Transverse colon (tissue), 4 donors: ENCODE data around the gene UNC13B. TPM values are rescaled to one million over a fixed set of nuclear protein-coding genes. Genes with fewer than 3 reads are reported as not detected.

Experiments used
- DNase-seq: peaks from one replicate; pipeline ENCODE4 v3.0.0-alpha.2; 2019
- H3K27ac ChIP-seq, 4 donors: fragments of 200-600 bp; sonication (generic); 2 replicates each; pipeline ENCODE4 v1.5.1; 2016 to 2018; ENCODE audit warnings: inconsistent platforms in 4 of 4
- H3K27me3 ChIP-seq: fragments of 200-600 bp; sonication (generic); 2 replicates; pipeline ENCODE4 v1.5.1; 2017; ENCODE audit warnings: inconsistent platforms
- H3K36me3 ChIP-seq, 4 donors: fragments of 200-600 bp; sonication (generic); 2 replicates each; pipeline ENCODE4 v1.5.1; 2017 to 2019; ENCODE audit warnings: inconsistent platforms in 4 of 4
- H3K4me1 ChIP-seq, 4 donors: fragments of 200-600 bp; sonication (generic); 2 replicates each; pipeline ENCODE4 v1.5.1; 2017 to 2020; ENCODE audit warnings: inconsistent platforms in 4 of 4
- H3K4me3 ChIP-seq, 4 donors: fragments of 200-600 bp; sonication (generic); 1 replicate in 1 of 4; 2 replicates in 3 of 4; pipeline versions ENCODE4 v1.5.1 to v1.6.1; 2017 to 2019; ENCODE audit warnings: inconsistent platforms in 4 of 4
- H3K9me3 ChIP-seq, 2 donors: fragments of 200-600 bp; sonication (generic); 2 replicates each; pipeline ENCODE4 v1.5.1; 2017 to 2019; ENCODE audit warnings: inconsistent platforms in 2 of 2
- EP300 ChIP-seq: sonication (generic); formaldehyde crosslinking; IDR thresholded peaks from one replicate; pipeline ENCODE4 v1.6.1; 2017; ENCODE audit warnings: antibody characterized with exemption, low read depth
- POLR2A ChIP-seq: fragments of 450-650 bp; IDR thresholded peaks from one replicate; pipeline ENCODE4 v1.6.1; 2016; ENCODE audit warnings: antibody characterized with exemption, mild to moderate bottlenecking, moderate library complexity
- POLR2AphosphoS5 ChIP-seq, 3 donors: sonication (generic); formaldehyde crosslinking; IDR thresholded peaks; one replicate each; pipeline ENCODE4 v1.6.1; 2016; ENCODE audit warnings: antibody characterized with exemption in 3 of 3
- WGBS, 2 donors: methylation state at CpG; one replicate each; pipeline ENCODE4 v1.1.5; 2018; ENCODE audit warnings: low coverage in 1 of 2; 5-methylcytosine and 5-hydroxymethylcytosine counted together
- in situ Hi-C, 4 donors: fragments of 200-750 bp; cut with MboI; loops; one replicate each; pipeline versions ENCODE4 v1.15.0 to v1.15.1; 2017; ENCODE audit warnings: low sequenced_read_pairs in 3 of 4, low pct_ligation_motif_present in 1 of 4, low pct_unique_long_range_greater_than_20kb in 1 of 4
- intact Hi-C: fragments of 100-400 bp; cut with DNase I; formaldehyde crosslinking; loops from one replicate; pipeline ENCODE4 v1.15.1; 2023; ENCODE audit warnings: low total_unique reads
- total RNA-seq, 4 donors: library from RNA; depleted of rRNA; stranded (reverse); fragments of >200 nt; gene quantifications; one replicate each; pipeline ENCODE4 v1.1.0, GENCODE V29; 2016
- TF ChIP-seq, protein P1 (sequence below), 5 experiments: fragments of 200-600 bp in 3 of 5; fragments of 450-650 bp in 2 of 5; sonication (generic) in 3 of 5; IDR thresholded peaks; 1 replicate in 2 of 5; 2 replicates in 3 of 5; pipeline ENCODE4 v1.5.1; 2016 to 2017; ENCODE audit warnings: antibody characterized with exemption in 5 of 5, inconsistent platforms in 3 of 5, mild to moderate bottlenecking in 2 of 5, moderate library complexity in 1 of 5

Gene UNC13B
- total RNA-seq, 4 donors from 2014 or later, result 52.1 to 67.0 (median 58.9) TPM

DNA sequence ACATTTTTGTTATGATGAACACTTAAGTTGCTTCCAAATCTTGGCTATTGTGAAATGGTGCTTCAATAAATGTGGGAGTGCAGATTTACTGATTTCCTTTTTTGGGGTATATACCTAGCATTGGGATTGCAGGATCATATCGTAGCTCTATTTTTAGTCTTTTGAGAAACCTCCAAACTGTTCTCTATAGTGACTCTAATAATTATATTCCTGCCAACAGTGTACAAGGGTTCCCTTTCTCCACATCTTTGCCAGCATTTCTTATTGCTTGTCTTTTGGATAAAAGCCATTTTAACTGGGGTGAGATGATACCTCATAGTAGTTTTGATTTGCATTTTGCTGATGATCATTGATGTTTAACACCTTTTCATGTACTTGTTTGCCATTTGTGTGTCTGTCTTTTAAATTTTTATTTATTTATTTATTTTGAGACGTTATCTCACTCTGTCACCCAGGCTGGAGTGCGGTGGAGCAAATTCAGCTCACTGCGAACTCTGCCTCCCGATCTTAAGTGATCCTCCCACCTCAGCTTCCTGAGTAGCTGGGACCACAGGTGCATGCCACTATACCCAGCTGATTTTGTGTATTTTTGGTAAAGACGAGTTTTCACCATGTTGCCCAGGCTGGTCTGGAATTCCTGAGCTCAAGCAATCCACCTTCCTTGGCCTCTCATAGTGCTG is 59.0 kb downstream of the UNC13B start:
- no peaks in the 10 kb centered on the region for H3K36me3 ChIP-seq
- no peaks in the 10 kb centered on the region for H3K4me1 ChIP-seq
- WGBS, 2 donors, result 91 to 93% methylated on average over 5 to 6 of the region's 6 CpGs
- DNase-seq, result no peak
- intact Hi-C loops (no loop called here), in situ Hi-C loops (no loop called here)
- no peak overlapping the region for H3K4me3 ChIP-seq
- peaks cover 3 to 8% of the 10 kb centered on the region in 2 donors for H3K9me3 ChIP-seq
- no peaks in the 10 kb centered on the region for H3K27me3 ChIP-seq
- no peak overlapping the region for H3K27ac ChIP-seq
- TF ChIP-seq EP300 (no peak), POLR2AphosphoS5 (IDR thresholded peaks at IDR 0.05) (no peak), POLR2A (no peak)
- TF ChIP-seq, protein P1, sequence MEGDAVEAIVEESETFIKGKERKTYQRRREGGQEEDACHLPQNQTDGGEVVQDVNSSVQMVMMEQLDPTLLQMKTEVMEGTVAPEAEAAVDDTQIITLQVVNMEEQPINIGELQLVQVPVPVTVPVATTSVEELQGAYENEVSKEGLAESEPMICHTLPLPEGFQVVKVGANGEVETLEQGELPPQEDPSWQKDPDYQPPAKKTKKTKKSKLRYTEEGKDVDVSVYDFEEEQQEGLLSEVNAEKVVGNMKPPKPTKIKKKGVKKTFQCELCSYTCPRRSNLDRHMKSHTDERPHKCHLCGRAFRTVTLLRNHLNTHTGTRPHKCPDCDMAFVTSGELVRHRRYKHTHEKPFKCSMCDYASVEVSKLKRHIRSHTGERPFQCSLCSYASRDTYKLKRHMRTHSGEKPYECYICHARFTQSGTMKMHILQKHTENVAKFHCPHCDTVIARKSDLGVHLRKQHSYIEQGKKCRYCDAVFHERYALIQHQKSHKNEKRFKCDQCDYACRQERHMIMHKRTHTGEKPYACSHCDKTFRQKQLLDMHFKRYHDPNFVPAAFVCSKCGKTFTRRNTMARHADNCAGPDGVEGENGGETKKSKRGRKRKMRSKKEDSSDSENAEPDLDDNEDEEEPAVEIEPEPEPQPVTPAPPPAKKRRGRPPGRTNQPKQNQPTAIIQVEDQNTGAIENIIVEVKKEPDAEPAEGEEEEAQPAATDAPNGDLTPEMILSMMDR (IDR thresholded peaks at IDR 0.05), result no peak

DNA sequence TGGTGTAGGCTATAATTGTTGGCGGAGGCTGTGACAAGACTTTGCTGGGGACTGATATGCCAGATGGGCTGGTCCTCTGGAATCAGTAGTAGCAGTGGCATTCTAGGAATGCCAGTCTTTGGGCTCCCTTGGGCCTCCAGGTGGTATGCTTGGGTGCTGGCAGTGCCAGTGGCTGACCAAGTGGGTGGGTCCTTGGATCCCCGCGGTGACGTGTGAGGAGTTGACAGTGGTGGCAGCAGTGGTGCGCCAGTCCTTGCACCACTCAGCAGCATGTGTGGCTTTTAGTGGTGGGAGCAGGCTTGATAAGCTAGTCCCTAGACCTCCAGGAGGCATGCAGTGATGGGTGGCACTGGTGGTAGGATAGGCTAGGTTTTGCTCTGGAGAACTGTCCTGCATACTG is 63.9 kb downstream of the UNC13B start:
- H3K9me3 ChIP-seq, result peaks cover 3 to 8% of the 10 kb centered on the region in 2 donors
- H3K27ac ChIP-seq, result no peak overlapping the region
- H3K36me3 ChIP-seq, result no peaks in the 10 kb centered on the region
- H3K4me1 ChIP-seq, result peaks cover 0 to 22% (median 8%) of the 10 kb centered on the region in 4 donors
- in situ Hi-C loops (no loop called here), intact Hi-C loops (no loop called here)
- no peak overlapping the region for H3K4me3 ChIP-seq
- no peaks in the 10 kb centered on the region for H3K27me3 ChIP-seq
- 90% methylated on average over 4 of the region's 5 CpGs; no CpG with 5 or more reads in 1 of the 2 donors for WGBS, 2 donors
- DNase-seq, result no peak
- TF ChIP-seq, protein P1 (IDR thresholded peaks at IDR 0.05), result no peak
- no peak for TF ChIP-seq POLR2AphosphoS5 (IDR thresholded peaks at IDR 0.05)
- TF ChIP-seq EP300, result no peak
- no peak for TF ChIP-seq POLR2A

DNA sequence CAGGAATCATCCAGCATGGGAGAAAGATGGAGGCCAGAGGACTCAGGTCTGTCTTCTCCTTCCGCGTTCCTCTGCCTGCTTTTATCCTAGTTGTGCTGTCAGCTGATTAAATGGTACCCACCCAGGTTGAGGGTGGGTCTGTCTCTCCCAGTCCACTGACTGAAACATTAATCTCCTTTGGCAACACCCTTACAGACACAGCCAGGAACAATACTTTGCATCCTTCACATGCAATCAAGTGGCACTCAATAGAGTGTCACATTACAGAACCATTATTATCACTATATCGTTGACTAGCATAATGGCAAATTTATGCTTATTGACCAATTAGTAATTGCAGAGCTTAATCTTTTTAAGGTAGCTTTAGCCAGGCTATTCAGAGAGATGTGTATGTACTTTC is 64.8 kb downstream of the UNC13B start:
- WGBS, 2 donors, result 90 to 100% methylated on average over 3 of the region's 3 CpGs
- in situ Hi-C loops, result no loop called here
- peaks cover 3 to 8% of the 10 kb centered on the region in 2 donors for H3K9me3 ChIP-seq
- peaks cover 0 to 22% (median 8%) of the 10 kb centered on the region in 4 donors for H3K4me1 ChIP-seq
- TF ChIP-seq POLR2AphosphoS5 (IDR thresholded peaks at IDR 0.05) (no peak), EP300 (no peak), POLR2A (no peak)
- TF ChIP-seq, protein P1 (IDR thresholded peaks at IDR 0.05), result no peak
- intact Hi-C loops, result no loop called here
- H3K27me3 ChIP-seq, result no peaks in the 10 kb centered on the region
- DNase-seq, result no peak
- H3K27ac ChIP-seq, result no peak overlapping the region
- H3K4me3 ChIP-seq, result no peak overlapping the region
- no peaks in the 10 kb centered on the region for H3K36me3 ChIP-seq

DNA sequence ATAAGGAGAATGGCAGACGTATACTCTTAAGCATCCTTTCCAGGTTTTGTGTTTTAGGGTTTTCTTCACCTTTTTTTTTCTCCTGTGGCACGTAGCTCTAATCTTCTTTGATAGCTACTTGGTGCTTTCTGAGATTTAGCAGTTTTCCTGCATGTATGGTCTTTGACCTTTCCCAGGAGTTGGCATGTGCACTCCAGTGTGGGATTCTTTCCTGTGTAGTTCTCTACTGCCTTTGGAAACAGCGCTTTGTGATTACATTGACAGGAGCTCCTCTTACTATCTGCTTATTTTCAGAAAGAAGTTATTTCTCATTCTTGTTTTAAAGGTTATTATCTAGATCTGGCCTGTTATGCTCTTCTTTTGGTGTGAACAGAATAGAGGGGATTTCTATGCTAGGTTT is 65.5 kb downstream of the UNC13B start:
- TF ChIP-seq POLR2AphosphoS5 (IDR thresholded peaks at IDR 0.05) (no peak), POLR2A (no peak), EP300 (no peak)
- Histone ChIP-seq H3K27me3 (no peaks in the 10 kb centered on the region), H3K27ac (no peak overlapping the region), H3K36me3 (no peaks in the 10 kb centered on the region), H3K9me3 (peaks cover 0 to 8% of the 10 kb centered on the region in 2 donors), H3K4me1 (peaks cover 0 to 22% (median 8%) of the 10 kb centered on the region in 4 donors), H3K4me3 (no peak overlapping the region)
- DNase-seq, result no peak
- WGBS, 2 donors, result 54 to 55% methylated on average over 3 of the region's 3 CpGs
- intact Hi-C loops, result no loop called here
- in situ Hi-C loops, result no loop called here
